ENCODE results near the gene PLP1.
"Not testable (repeated sequence)": the region's sequence is repeated elsewhere in the genome, so short reads cannot be mapped to it uniquely, and the experiment has no call there.

Gene PLP1

GRCh38 chrX:103776546-103776945 lies at the start of gene PLP1:
TSS of gene PLP1 (plus strand) at chrX:103776840. CDS start at chrX:103776996, 156 bp downstream.
- no peak for DNase-seq (ENCODE audit: low read depth in 2 of 2)

GRCh38 chrX:103727115-103727514 lies 49.5 kb upstream of the PLP1 start:
- DNase-seq (ENCODE audit: low read depth in 2 of 2) = no peak

GRCh38 chrX:103729015-103729414 lies 47.6 kb upstream of the PLP1 start:
- DNase-seq (ENCODE audit: low read depth in 2 of 2) = no peak

- DNase-seq (ENCODE audit: low read depth in 2 of 2) = no peak
These were observed 46.4 kb upstream of the PLP1 start for GRCh38 chrX:103730147-103730795.

GRCh38 chrX:103730796-103731493 lies 45.7 kb upstream of the PLP1 start:
- DNase-seq (ENCODE audit: low read depth in 2 of 2) = no peak

GRCh38 chrX:103733017-103733416 lies 43.6 kb upstream of the PLP1 start:
- no peak for DNase-seq (ENCODE audit: low read depth in 2 of 2)

- peak in 1 of 2 donors; percentile 0 for DNase-seq (ENCODE audit: low read depth in 2 of 2)
These were observed 42.4 kb upstream of the PLP1 start for GRCh38 chrX:103734125-103734760.

GRCh38 chrX:103737696-103738095 lies 38.9 kb upstream of the PLP1 start:
- no peak for DNase-seq (ENCODE audit: low read depth in 2 of 2)

GRCh38 chrX:103739421-103739820 lies 37.2 kb upstream of the PLP1 start:
- DNase-seq (ENCODE audit: low read depth in 2 of 2) = no peak

GRCh38 chrX:103741879-103742278 lies 34.8 kb upstream of the PLP1 start:
- DNase-seq (ENCODE audit: low read depth in 2 of 2) = no peak

- DNase-seq (ENCODE audit: low read depth in 2 of 2) = no peak
These were observed 34.3 kb upstream of the PLP1 start for GRCh38 chrX:103742339-103742738.

GRCh38 chrX:103747163-103747562 lies 29.5 kb upstream of the PLP1 start:
- DNase-seq (ENCODE audit: low read depth in 2 of 2) = no peak

- no peak for DNase-seq (ENCODE audit: low read depth in 2 of 2)
These were observed 22.2 kb upstream of the PLP1 start for GRCh38 chrX:103754401-103754800.

GRCh38 chrX:103756736-103757135 lies 19.9 kb upstream of the PLP1 start:
- no peak for DNase-seq (ENCODE audit: low read depth in 2 of 2)

GRCh38 chrX:103758555-103758954 lies 18.1 kb upstream of the PLP1 start:
- no peak for DNase-seq (ENCODE audit: low read depth in 2 of 2)

- DNase-seq (ENCODE audit: low read depth in 2 of 2) = not testable (repeated sequence)
These were observed 13.1 kb upstream of the PLP1 start for GRCh38 chrX:103763541-103763940.

- DNase-seq (ENCODE audit: low read depth in 2 of 2) = not testable (repeated sequence)
These were observed 9.7 kb upstream of the PLP1 start for GRCh38 chrX:103766813-103767555.

- no peak for DNase-seq (ENCODE audit: low read depth in 2 of 2)
These were observed 3.2 kb upstream of the PLP1 start for GRCh38 chrX:103773445-103773844.

GRCh38 chrX:103774070-103774642 lies 2.5 kb upstream of the PLP1 start:
- DNase-seq (ENCODE audit: low read depth in 2 of 2) = no peak

GRCh38 chrX:103779141-103779789 lies 2.6 kb downstream of the PLP1 start:
- no peak for DNase-seq (ENCODE audit: low read depth in 2 of 2)

- no peak for DNase-seq (ENCODE audit: low read depth in 2 of 2)
These were observed 3.9 kb downstream of the PLP1 start for GRCh38 chrX:103780336-103781061.

Data from stimulated activated CD8-positive, alpha-beta memory T cell treated with anti-CD3 and anti-CD28 coated beads, Interleukin-15, amount 100 ng/mL, for 48 hours (primary cell).